Keratinocyte (primary cell): ENCODE data around the gene TIGD4. TPM values are rescaled to one million over a fixed set of nuclear protein-coding genes. Genes with fewer than 3 reads are reported as not detected.

Source experiments
- DNase-seq: peaks from one replicate; pipeline ENCODE4 v3.0.0-alpha.2; 2011; ENCODE audit warnings: low read depth, missing footprints, low spot score
- FAIRE-seq: peaks from 2 replicates; lab custom pipeline; 2011; peaks lifted over from hg19 to GRCh38; lab: Jason Lieb, UNC
- H2AFZ ChIP-seq: 2 replicates; pipeline ENCODE4 v1.6.0; 2012; ENCODE audit warnings: low read length, control low read depth, inconsistent platforms; ENCODE audit not compliant: control insufficient read depth
- H3K27ac ChIP-seq: 2 replicates; pipeline ENCODE4 v1.5.1; 2011; ENCODE audit warnings: low read length; ENCODE audit not compliant: control insufficient read depth, insufficient read depth
- H3K27me3 ChIP-seq: 3 replicates; pipeline ENCODE4 v1.6.0; 2011; ENCODE audit warnings: low read length; ENCODE audit not compliant: control insufficient read depth, insufficient read depth; ENCODE audit errors: extremely low read depth
- H3K36me3 ChIP-seq, 2 experiments: 2 replicates in 1 of 2; 3 replicates in 1 of 2; pipeline ENCODE4 v1.5.1; 2011; ENCODE audit warnings: low read length in 2 of 2, mild to moderate bottlenecking in 1 of 2; ENCODE audit not compliant: control insufficient read depth in 2 of 2, insufficient read depth in 2 of 2; ENCODE audit errors: extremely low read depth in 1 of 2
- H3K4me1 ChIP-seq: 3 replicates; pipeline ENCODE4 v1.5.1; 2011; ENCODE audit warnings: low read length; ENCODE audit not compliant: control insufficient read depth, insufficient read depth; ENCODE audit errors: extremely low read depth
- H3K4me2 ChIP-seq: 3 replicates; pipeline ENCODE4 v1.6.0; 2011; ENCODE audit warnings: low read depth, low read length; ENCODE audit not compliant: control insufficient read depth, insufficient read depth; ENCODE audit errors: extremely low read depth
- H3K4me3 ChIP-seq, 3 experiments: fragments of 200-600 bp in 1 of 3; sonication (generic) in 1 of 3; 2 replicates in 2 of 3; 3 replicates in 1 of 3; pipeline ENCODE4 v1.5.1; 2011 to 2016; ENCODE audit warnings: low read length in 3 of 3, mild to moderate bottlenecking in 3 of 3, control low read depth in 2 of 3, inconsistent platforms in 1 of 3, low read depth in 1 of 3, mixed read lengths in 1 of 3, mixed run types in 1 of 3, moderate library complexity in 1 of 3; ENCODE audit not compliant: control insufficient read depth in 2 of 3, insufficient read depth in 2 of 3; ENCODE audit errors: extremely low read depth in 1 of 3
- H3K79me2 ChIP-seq: 2 replicates; pipeline ENCODE4 v1.6.0; 2012; ENCODE audit warnings: low read length; ENCODE audit not compliant: control insufficient read depth, insufficient read depth
- H3K9ac ChIP-seq: 3 replicates; pipeline ENCODE4 v1.6.0; 2011; ENCODE audit warnings: low read length; ENCODE audit not compliant: control insufficient read depth, insufficient read depth; ENCODE audit errors: extremely low read depth
- H3K9me1 ChIP-seq: 3 replicates; pipeline ENCODE4 v1.6.0; 2011; ENCODE audit warnings: low read length; ENCODE audit not compliant: control insufficient read depth, insufficient read depth; ENCODE audit errors: extremely low read depth
- H3K9me3 ChIP-seq: 2 replicates; pipeline ENCODE4 v1.5.1; 2012; ENCODE audit warnings: low read depth, low read length; ENCODE audit not compliant: control insufficient read depth
- H4K20me1 ChIP-seq: 3 replicates; pipeline ENCODE4 v1.6.0; 2011; ENCODE audit warnings: low read length; ENCODE audit not compliant: control insufficient read depth, insufficient read depth; ENCODE audit errors: extremely low read depth
- EZH2 ChIP-seq: IDR thresholded peaks from one replicate; pipeline ENCODE4 v1.6.1; 2012; ENCODE audit warnings: inconsistent platforms, mild to moderate bottlenecking, low read length, moderate library complexity
- dilution Hi-C: fragments of 300-500 bp; cut with MboI; formaldehyde crosslinking; loops from one replicate; pipeline ENCODE4 v1.7.0; 2020; ENCODE audit warnings: low sequenced_read_pairs; ENCODE audit not compliant: extremely low pct_ligation_motif_present
- polyA plus RNA-seq, 5 experiments: library from polyadenylated mRNA; depleted of rRNA in 3 of 5; stranded (reverse) in 3 of 5; stranded (forward) in 1 of 5; unstranded in 1 of 5; fragments of >200 nt; gene quantifications; 1 replicate in 1 of 5; 2 replicates in 3 of 5; 3 replicates in 1 of 5; pipeline versions ENCODE4 v1.2.1 to v1.2.3, GENCODE V29; 2011 to 2012; ENCODE audit warnings: missing spikeins in 2 of 5, low read depth in 1 of 5, low replicate concordance in 1 of 5
- TF ChIP-seq, protein P1 (sequence below), 3 experiments: IDR thresholded peaks in 1 of 3; conservative IDR thresholded peaks in 1 of 3; optimal IDR thresholded peaks in 1 of 3; 2 replicates in 2 of 3; 3 replicates in 1 of 3; pipeline versions ENCODE3 to v1.5.1; 2011; ENCODE audit warnings: low read length in 3 of 3, mild to moderate bottlenecking in 3 of 3, moderate library complexity in 2 of 3, control low read depth in 1 of 3, inconsistent platforms in 1 of 3; ENCODE audit not compliant: insufficient read depth in 2 of 3; ENCODE audit errors: extremely low read depth in 1 of 3

The TIGD4 gene
- polyA plus RNA-seq, 1 donor (not counting 4 experiments of a cell fraction or from before 2014, with no cell fraction given) = 0.21 TPM

- no peak for TF ChIP-seq EZH2
- TF ChIP-seq, protein P1, sequence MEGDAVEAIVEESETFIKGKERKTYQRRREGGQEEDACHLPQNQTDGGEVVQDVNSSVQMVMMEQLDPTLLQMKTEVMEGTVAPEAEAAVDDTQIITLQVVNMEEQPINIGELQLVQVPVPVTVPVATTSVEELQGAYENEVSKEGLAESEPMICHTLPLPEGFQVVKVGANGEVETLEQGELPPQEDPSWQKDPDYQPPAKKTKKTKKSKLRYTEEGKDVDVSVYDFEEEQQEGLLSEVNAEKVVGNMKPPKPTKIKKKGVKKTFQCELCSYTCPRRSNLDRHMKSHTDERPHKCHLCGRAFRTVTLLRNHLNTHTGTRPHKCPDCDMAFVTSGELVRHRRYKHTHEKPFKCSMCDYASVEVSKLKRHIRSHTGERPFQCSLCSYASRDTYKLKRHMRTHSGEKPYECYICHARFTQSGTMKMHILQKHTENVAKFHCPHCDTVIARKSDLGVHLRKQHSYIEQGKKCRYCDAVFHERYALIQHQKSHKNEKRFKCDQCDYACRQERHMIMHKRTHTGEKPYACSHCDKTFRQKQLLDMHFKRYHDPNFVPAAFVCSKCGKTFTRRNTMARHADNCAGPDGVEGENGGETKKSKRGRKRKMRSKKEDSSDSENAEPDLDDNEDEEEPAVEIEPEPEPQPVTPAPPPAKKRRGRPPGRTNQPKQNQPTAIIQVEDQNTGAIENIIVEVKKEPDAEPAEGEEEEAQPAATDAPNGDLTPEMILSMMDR (optimal IDR thresholded peaks at IDR 0.05 in 1 of 3, IDR thresholded peaks at IDR 0.05 in 1 of 3, conservative IDR thresholded peaks at IDR 0.05 in 1 of 3; ENCODE audit: extremely low read depth in 1 of 3, insufficient read depth in 2 of 3, low read length in 3 of 3) = no peak
- no peaks in the 10 kb centered on the region for H3K27me3 ChIP-seq
- no peak overlapping the region for H3K9ac ChIP-seq
- H3K9me3 ChIP-seq = no peaks in the 10 kb centered on the region
- H2AFZ ChIP-seq = no peak overlapping the region
- DNase-seq (no peak), FAIRE-seq (no peak)
- H3K4me3 ChIP-seq = no peak overlapping the region
- H3K79me2 ChIP-seq = peaks cover 21% of the 10 kb centered on the region
- no peak overlapping the region for H3K27ac ChIP-seq
- no peaks in the 10 kb centered on the region for H3K36me3 ChIP-seq
- H3K9me1 ChIP-seq = no peaks in the 10 kb centered on the region
- dilution Hi-C loops = no loop called here
- H3K4me1 ChIP-seq = peaks cover 9% of the 10 kb centered on the region
- no peak overlapping the region for H3K4me2 ChIP-seq
- peaks cover 2% of the 10 kb centered on the region for H4K20me1 ChIP-seq
These were observed 31.3 kb upstream of the TIGD4 start for GRCh38 chr4:152810715-152811287.

- no peak for DNase-seq
- H3K79me2 ChIP-seq = peaks cover 27% of the 10 kb centered on the region
- H3K27me3 ChIP-seq = no peaks in the 10 kb centered on the region
- no peak for FAIRE-seq
- no peak overlapping the region for H3K4me3 ChIP-seq
- no peak overlapping the region for H2AFZ ChIP-seq
- no peak overlapping the region for H3K27ac ChIP-seq
- TF ChIP-seq, protein P1 (optimal IDR thresholded peaks at IDR 0.05 in 1 of 3, IDR thresholded peaks at IDR 0.05 in 1 of 3, conservative IDR thresholded peaks at IDR 0.05 in 1 of 3; ENCODE audit: extremely low read depth in 1 of 3, insufficient read depth in 2 of 3, low read length in 3 of 3) = no peak
- TF ChIP-seq EZH2 = no peak
- dilution Hi-C loops = no loop called here
- H4K20me1 ChIP-seq = peaks cover 2% of the 10 kb centered on the region
- H3K36me3 ChIP-seq = no peaks in the 10 kb centered on the region
- no peaks in the 10 kb centered on the region for H3K9me1 ChIP-seq
- peaks cover 9% of the 10 kb centered on the region for H3K4me1 ChIP-seq
- no peak overlapping the region for H3K9ac ChIP-seq
- no peaks in the 10 kb centered on the region for H3K9me3 ChIP-seq
- no peak overlapping the region for H3K4me2 ChIP-seq
These were observed 29.1 kb upstream of the TIGD4 start for GRCh38 chr4:152808670-152809069.
